ENCODE results near the gene MAD1L1.

The MAD1L1 gene

DNA sequence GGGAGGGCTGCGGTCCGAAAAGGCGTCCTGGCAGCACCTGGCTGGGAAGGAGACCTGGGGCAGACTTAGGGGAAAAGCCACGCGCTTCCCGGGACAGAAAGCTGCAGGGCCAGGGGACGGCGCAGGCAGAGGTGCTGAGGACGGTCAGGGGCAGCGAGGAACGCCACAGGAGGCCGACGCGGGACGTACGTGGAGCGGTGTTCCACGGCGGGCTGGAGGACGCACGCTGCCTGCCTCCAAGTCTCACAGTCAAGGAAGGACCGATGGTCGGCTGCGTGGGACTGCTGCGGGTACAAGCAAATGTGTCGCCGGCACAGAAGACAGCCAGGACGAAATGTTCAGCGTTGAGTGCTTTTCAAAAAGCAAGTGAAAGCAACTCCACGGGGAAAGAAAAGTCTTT, 317.4 kb downstream of the MAD1L1 start:
- Histone ChIP-seq H3K4me1 (ENCODE audit: control insufficient read depth in 1 of 2, insufficient read depth in 2 of 2, low read length in 2 of 2) (no peaks in the 10 kb centered on the region), H3K27me3 (ENCODE audit: insufficient read depth, low read length) (no peaks in the 10 kb centered on the region), H2BK5ac (ENCODE audit: low read depth, low read length, poor library complexity) (no peak overlapping the region), H3K36me3 (ENCODE audit: control insufficient read depth in 1 of 2, insufficient read depth in 2 of 2, low read length in 2 of 2) (peaks cover 0 to 2% of the 10 kb centered on the region in 2 experiments), H2BK12ac (ENCODE audit: low read length) (no peak overlapping the region), H3K4ac (ENCODE audit: low read depth, low read length) (no peak overlapping the region), H3K9ac (ENCODE audit: low read length) (no peak overlapping the region), H3K14ac (ENCODE audit: low read length) (no peak overlapping the region), H2AK5ac (ENCODE audit: low read length) (no peak overlapping the region), H2BK120ac (ENCODE audit: insufficient read depth, low read length, poor library complexity) (no peak overlapping the region), H3K18ac (ENCODE audit: low read length) (no peak overlapping the region), H3K79me1 (ENCODE audit: low read length) (no peaks in the 10 kb centered on the region), H4K12ac (ENCODE audit: low read depth, low read length) (no peak overlapping the region), H4K91ac (ENCODE audit: low read depth, low read length) (no peak overlapping the region), H3K9me3 (ENCODE audit: insufficient read depth, low read depth, low read length) (peaks cover 4% of the 10 kb centered on the region), H3K4me3 (ENCODE audit: low read depth, low read length) (no peak overlapping the region), H3K4me2 (ENCODE audit: low read length) (no peak overlapping the region), H3K23ac (ENCODE audit: low read length) (no peak overlapping the region), H2AFZ (ENCODE audit: insufficient read depth, low read length, poor library complexity) (no peak overlapping the region), H4K8ac (ENCODE audit: low read depth, low read length) (no peak overlapping the region), H3K27ac (ENCODE audit: low read depth, low read length) (no peak overlapping the region), H3K79me2 (ENCODE audit: control insufficient read depth, insufficient read depth, low read length, poor library complexity) (no peaks in the 10 kb centered on the region)
- DNase-seq: no peak
- no CpG with 5 or more reads among the region's 30 CpGs for WGBS (ENCODE audit: extremely low coverage, insufficient coverage, insufficient read length)

DNA sequence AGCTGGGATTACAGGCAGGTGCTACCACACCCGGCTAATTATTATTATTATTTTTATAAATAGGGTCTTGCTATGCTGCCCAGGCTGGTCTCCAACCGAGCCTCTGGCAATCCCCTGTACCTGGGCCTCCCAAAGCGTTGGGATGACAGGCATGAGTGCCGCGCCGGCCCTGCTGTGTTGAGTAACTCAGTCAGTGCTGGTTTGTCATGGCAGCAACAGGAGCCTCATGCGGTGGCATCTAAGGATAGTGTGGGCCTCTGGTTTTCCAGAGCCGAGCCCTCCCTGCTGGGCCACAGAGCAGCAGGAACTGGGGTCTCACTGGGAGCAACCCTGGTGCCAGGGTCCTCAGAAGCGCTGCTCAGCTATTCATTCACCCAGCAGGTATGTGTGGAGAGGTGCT, 318.0 kb downstream of the MAD1L1 start:
- H3K4me2 ChIP-seq (ENCODE audit: low read length): no peak overlapping the region

DNA sequence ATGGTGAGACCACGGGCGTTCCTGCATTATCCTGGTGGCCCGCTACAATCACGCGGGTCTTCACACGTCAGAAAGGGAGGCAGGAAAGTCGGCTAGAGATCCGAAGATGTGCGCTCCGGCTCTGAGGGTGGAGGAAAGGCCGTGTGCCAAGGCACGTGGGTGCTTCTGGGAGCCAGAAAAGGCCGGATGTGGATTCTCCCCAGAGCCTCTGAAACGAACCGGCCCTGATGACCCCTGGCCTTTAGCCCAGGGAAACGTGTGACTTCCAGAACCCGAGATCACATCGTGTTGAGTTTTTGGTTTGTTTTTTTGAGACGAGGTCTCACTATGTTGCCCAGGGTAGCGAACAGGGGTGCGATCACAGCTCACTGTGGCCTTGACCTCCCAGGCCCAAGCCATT, 318.4 kb downstream of the MAD1L1 start:
- no peaks in the 10 kb centered on the region for H3K9me3 ChIP-seq (ENCODE audit: insufficient read depth, low read depth, low read length)
- H4K91ac ChIP-seq (ENCODE audit: low read depth, low read length): no peak overlapping the region
- H3K4ac ChIP-seq (ENCODE audit: low read depth, low read length): no peak overlapping the region
- no peak overlapping the region for H2BK120ac ChIP-seq (ENCODE audit: insufficient read depth, low read length, poor library complexity)
- H3K27me3 ChIP-seq (ENCODE audit: insufficient read depth, low read length): no peaks in the 10 kb centered on the region
- H2AK5ac ChIP-seq (ENCODE audit: low read length): no peak overlapping the region
- H3K27ac ChIP-seq (ENCODE audit: low read depth, low read length): no peak overlapping the region
- no peak overlapping the region for H3K18ac ChIP-seq (ENCODE audit: low read length)
- no peak overlapping the region for H3K14ac ChIP-seq (ENCODE audit: low read length)
- H3K4me2 ChIP-seq (ENCODE audit: low read length): no peak overlapping the region
- DNase-seq: no peak
- no peaks in the 10 kb centered on the region for H3K4me1 ChIP-seq (ENCODE audit: control insufficient read depth in 1 of 2, insufficient read depth in 2 of 2, low read length in 2 of 2)
- H3K23ac ChIP-seq (ENCODE audit: low read length): no peak overlapping the region
- H3K9ac ChIP-seq (ENCODE audit: low read length): no peak overlapping the region
- peaks cover 0 to 2% of the 10 kb centered on the region in 2 experiments for H3K36me3 ChIP-seq (ENCODE audit: control insufficient read depth in 1 of 2, insufficient read depth in 2 of 2, low read length in 2 of 2)
- no CpG with 5 or more reads among the region's 21 CpGs for WGBS (ENCODE audit: extremely low coverage, insufficient coverage, insufficient read length)
- no peak overlapping the region for H2AFZ ChIP-seq (ENCODE audit: insufficient read depth, low read length, poor library complexity)
- H3K4me3 ChIP-seq (ENCODE audit: low read depth, low read length): no peak overlapping the region
- H2BK12ac ChIP-seq (ENCODE audit: low read length): no peak overlapping the region
- no peak overlapping the region for H4K8ac ChIP-seq (ENCODE audit: low read depth, low read length)
- H3K79me2 ChIP-seq (ENCODE audit: control insufficient read depth, insufficient read depth, low read length, poor library complexity): no peaks in the 10 kb centered on the region
- no peaks in the 10 kb centered on the region for H3K79me1 ChIP-seq (ENCODE audit: low read length)
- no peak overlapping the region for H4K12ac ChIP-seq (ENCODE audit: low read depth, low read length)
- no peak overlapping the region for H2BK5ac ChIP-seq (ENCODE audit: low read depth, low read length, poor library complexity)

More for the DNA sequence above, 318.0 kb downstream of the MAD1L1 start:
- Histone ChIP-seq H2AFZ (ENCODE audit: insufficient read depth, low read length, poor library complexity) (no peak overlapping the region), H4K91ac (ENCODE audit: low read depth, low read length) (no peak overlapping the region), H3K4ac (ENCODE audit: low read depth, low read length) (no peak overlapping the region), H3K23ac (ENCODE audit: low read length) (no peak overlapping the region), H3K27me3 (ENCODE audit: insufficient read depth, low read length) (no peaks in the 10 kb centered on the region), H3K9ac (ENCODE audit: low read length) (no peak overlapping the region), H3K9me3 (ENCODE audit: insufficient read depth, low read depth, low read length) (no peaks in the 10 kb centered on the region), H3K79me2 (ENCODE audit: control insufficient read depth, insufficient read depth, low read length, poor library complexity) (no peaks in the 10 kb centered on the region), H2BK12ac (ENCODE audit: low read length) (no peak overlapping the region), H2BK5ac (ENCODE audit: low read depth, low read length, poor library complexity) (no peak overlapping the region), H4K8ac (ENCODE audit: low read depth, low read length) (no peak overlapping the region), H3K4me1 (ENCODE audit: control insufficient read depth in 1 of 2, insufficient read depth in 2 of 2, low read length in 2 of 2) (no peaks in the 10 kb centered on the region), H4K12ac (ENCODE audit: low read depth, low read length) (no peak overlapping the region), H3K27ac (ENCODE audit: low read depth, low read length) (no peak overlapping the region), H3K79me1 (ENCODE audit: low read length) (no peaks in the 10 kb centered on the region), H2BK120ac (ENCODE audit: insufficient read depth, low read length, poor library complexity) (no peak overlapping the region), H3K4me3 (ENCODE audit: low read depth, low read length) (no peak overlapping the region), H2AK5ac (ENCODE audit: low read length) (no peak overlapping the region), H3K36me3 (ENCODE audit: control insufficient read depth in 1 of 2, insufficient read depth in 2 of 2, low read length in 2 of 2) (peaks cover 0 to 2% of the 10 kb centered on the region in 2 experiments), H3K18ac (ENCODE audit: low read length) (no peak overlapping the region), H3K14ac (ENCODE audit: low read length) (no peak overlapping the region)
- WGBS (ENCODE audit: extremely low coverage, insufficient coverage, insufficient read length): no CpG with 5 or more reads among the region's 9 CpGs
- DNase-seq: no peak

DNA sequence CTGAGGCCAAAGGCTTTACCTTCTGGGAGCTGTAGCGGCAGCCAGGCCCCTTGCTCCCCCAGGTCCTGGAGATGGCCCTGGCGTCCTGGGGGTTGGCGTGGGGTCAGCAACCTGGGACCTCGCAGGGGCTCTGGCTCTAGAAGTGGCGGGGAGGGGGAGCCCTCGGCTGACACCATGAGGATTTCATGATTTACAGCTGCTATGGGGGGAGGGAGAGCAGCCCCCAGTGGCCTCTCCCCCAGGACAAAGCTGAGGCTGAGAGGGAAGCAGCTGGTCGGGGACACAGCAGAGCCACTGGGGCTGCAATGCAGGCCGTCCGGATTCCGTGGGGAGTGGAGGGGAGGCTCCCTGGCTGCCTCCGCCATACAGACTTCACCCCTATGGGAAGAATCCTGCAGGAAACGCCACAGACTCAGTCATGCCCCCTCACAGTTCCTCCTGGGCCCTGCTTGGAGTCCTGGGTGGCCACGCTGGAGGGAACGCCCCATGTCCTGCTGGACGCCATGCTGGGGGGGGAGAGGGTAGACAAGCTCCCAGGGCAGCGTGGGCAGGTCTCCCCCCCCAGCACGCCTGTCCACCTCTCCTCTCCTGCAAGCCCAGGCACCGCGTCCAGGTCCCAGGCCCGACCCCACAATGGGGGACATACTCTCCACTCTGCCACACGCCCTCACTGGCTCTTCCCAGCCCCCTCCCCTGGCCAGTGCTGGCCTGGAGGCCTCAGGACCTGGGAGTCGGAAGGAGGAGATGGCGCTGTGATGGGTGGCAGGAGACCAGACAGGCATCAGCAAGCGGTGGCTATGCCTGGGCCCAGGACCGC, 319.1 kb downstream of the MAD1L1 start:
- no peak overlapping the region for H2BK12ac ChIP-seq (ENCODE audit: low read length)
- no peaks in the 10 kb centered on the region for H3K4me1 ChIP-seq (ENCODE audit: control insufficient read depth in 1 of 2, insufficient read depth in 2 of 2, low read length in 2 of 2)
- H3K27me3 ChIP-seq (ENCODE audit: insufficient read depth, low read length): no peaks in the 10 kb centered on the region
- no peak overlapping the region for H3K18ac ChIP-seq (ENCODE audit: low read length)
- H4K8ac ChIP-seq (ENCODE audit: low read depth, low read length): no peak overlapping the region
- H3K14ac ChIP-seq (ENCODE audit: low read length): no peak overlapping the region
- H3K79me2 ChIP-seq (ENCODE audit: control insufficient read depth, insufficient read depth, low read length, poor library complexity): no peaks in the 10 kb centered on the region
- no peak overlapping the region for H4K12ac ChIP-seq (ENCODE audit: low read depth, low read length)
- DNase-seq: no peak
- H2AK5ac ChIP-seq (ENCODE audit: low read length): no peak overlapping the region
- no peak overlapping the region for H3K4me2 ChIP-seq (ENCODE audit: low read length)
- H3K79me1 ChIP-seq (ENCODE audit: low read length): no peaks in the 10 kb centered on the region
- H2BK120ac ChIP-seq (ENCODE audit: insufficient read depth, low read length, poor library complexity): no peak overlapping the region
- no peak overlapping the region for H3K9ac ChIP-seq (ENCODE audit: low read length)
- H2BK5ac ChIP-seq (ENCODE audit: low read depth, low read length, poor library complexity): no peak overlapping the region
- no peak overlapping the region for H3K4ac ChIP-seq (ENCODE audit: low read depth, low read length)
- H3K23ac ChIP-seq (ENCODE audit: low read length): no peak overlapping the region
- no peak overlapping the region for H2AFZ ChIP-seq (ENCODE audit: insufficient read depth, low read length, poor library complexity)
- H4K91ac ChIP-seq (ENCODE audit: low read depth, low read length): no peak overlapping the region
- no peaks in the 10 kb centered on the region for H3K9me3 ChIP-seq (ENCODE audit: insufficient read depth, low read depth, low read length)
- no CpG with 5 or more reads among the region's 25 CpGs for WGBS (ENCODE audit: extremely low coverage, insufficient coverage, insufficient read length)
- H3K27ac ChIP-seq (ENCODE audit: low read depth, low read length): no peak overlapping the region
- no peak overlapping the region for H3K4me3 ChIP-seq (ENCODE audit: low read depth, low read length)
- peaks cover 0 to 4% of the 10 kb centered on the region in 2 experiments for H3K36me3 ChIP-seq (ENCODE audit: control insufficient read depth in 1 of 2, insufficient read depth in 2 of 2, low read length in 2 of 2)

All from trophoblast cell (in vitro differentiated cells and primary cell).